GM12891 (cell line): Measurements from ENCODE around the gene SLC12A1.

Experiments used
- PAX5 ChIP-seq: IDR thresholded peaks from 2 replicates; pipeline ENCODE4 v1.6.1; 2011; ENCODE audit warnings: low read length, moderate library complexity, mild to moderate bottlenecking; ENCODE audit not compliant: insufficient read depth, severe bottlenecking
- POLR2A ChIP-seq: IDR thresholded peaks from 2 replicates; pipeline ENCODE4 v1.6.1; 2011; ENCODE audit warnings: low read depth, low read length, control low read depth
- POLR2AphosphoS5 ChIP-seq: IDR thresholded peaks from 2 replicates; pipeline ENCODE4 v1.6.1; 2011; ENCODE audit warnings: low read depth, low read length, control low read depth
- POU2F2 ChIP-seq: IDR thresholded peaks from 2 replicates; pipeline ENCODE4 v1.6.1; 2011; ENCODE audit warnings: low read depth, mild to moderate bottlenecking, control low read depth, low read length, moderate library complexity
- SPI1 ChIP-seq: IDR thresholded peaks from 2 replicates; pipeline ENCODE4 v1.6.1; 2011; ENCODE audit warnings: low read depth, low read length, control low read depth
- TAF1 ChIP-seq: IDR thresholded peaks from 2 replicates; pipeline ENCODE4 v1.6.1; 2011; ENCODE audit warnings: low read depth, low read length, control low read depth

GRCh38 chr15:48170981-48171380 is 35.1 kb upstream of the SLC12A1 start:
- no peak for TF ChIP-seq POLR2A
- no peak for TF ChIP-seq POLR2AphosphoS5
- TF ChIP-seq SPI1, result no peak
- TF ChIP-seq TAF1, result no peak
- no peak for TF ChIP-seq POU2F2
- TF ChIP-seq PAX5, result no peak
